ENCODE data around the gene FBLN1.

FBLN1 gene

GRCh38 chr22:45503816-45504372 lies 1.2 kb downstream of the FBLN1 start:
- in situ Hi-C loops (cut with MboI; ENCODE audit: low sequenced_read_pairs): no loop called here

GRCh38 chr22:45504373-45505341 lies 2.0 kb downstream of the FBLN1 start:
- in situ Hi-C loops (cut with MboI; ENCODE audit: low sequenced_read_pairs): no loop called here

GRCh38 chr22:45505991-45506747 lies 3.5 kb downstream of the FBLN1 start:
- in situ Hi-C loops (cut with MboI; ENCODE audit: low sequenced_read_pairs): no loop called here

GRCh38 chr22:45506816-45507360 lies 4.2 kb downstream of the FBLN1 start:
- in situ Hi-C loops (cut with MboI; ENCODE audit: low sequenced_read_pairs): no loop called here

- in situ Hi-C loops (cut with MboI; ENCODE audit: low sequenced_read_pairs): no loop called here
Measured at GRCh38 chr22:45507798-45508197, 5.1 kb downstream of the FBLN1 start.

- in situ Hi-C loops (cut with MboI; ENCODE audit: low sequenced_read_pairs): no loop called here
Measured at GRCh38 chr22:45508814-45509213, 6.1 kb downstream of the FBLN1 start.

GRCh38 chr22:45510376-45511232 lies 7.9 kb downstream of the FBLN1 start:
- in situ Hi-C loops (cut with MboI; ENCODE audit: low sequenced_read_pairs): no loop called here

- in situ Hi-C loops (cut with MboI; ENCODE audit: low sequenced_read_pairs): no loop called here
Measured at GRCh38 chr22:45511847-45512261, 9.2 kb downstream of the FBLN1 start.

- in situ Hi-C loops (cut with MboI; ENCODE audit: low sequenced_read_pairs): no loop called here
Measured at GRCh38 chr22:45512363-45512762, 9.7 kb downstream of the FBLN1 start.

GRCh38 chr22:45515676-45516075 lies 13.0 kb downstream of the FBLN1 start:
- in situ Hi-C loops (cut with MboI; ENCODE audit: low sequenced_read_pairs): no loop called here

- in situ Hi-C loops (cut with MboI; ENCODE audit: low sequenced_read_pairs): no loop called here
Measured at GRCh38 chr22:45516163-45516562, 13.5 kb downstream of the FBLN1 start.

GRCh38 chr22:45516923-45517675 lies 14.4 kb downstream of the FBLN1 start:
- in situ Hi-C loops (cut with MboI; ENCODE audit: low sequenced_read_pairs): no loop called here

GRCh38 chr22:45518136-45518535 lies 15.5 kb downstream of the FBLN1 start:
- in situ Hi-C loops (cut with MboI; ENCODE audit: low sequenced_read_pairs): no loop called here

GRCh38 chr22:45518580-45518991 lies 15.9 kb downstream of the FBLN1 start:
- in situ Hi-C loops (cut with MboI; ENCODE audit: low sequenced_read_pairs): no loop called here

- in situ Hi-C loops (cut with MboI; ENCODE audit: low sequenced_read_pairs): no loop called here
Measured at GRCh38 chr22:45521178-45521577, 18.5 kb downstream of the FBLN1 start.

GRCh38 chr22:45522462-45522861 lies 19.8 kb downstream of the FBLN1 start:
- in situ Hi-C loops (cut with MboI; ENCODE audit: low sequenced_read_pairs): no loop called here

GRCh38 chr22:45524157-45524556 lies 21.5 kb downstream of the FBLN1 start:
- in situ Hi-C loops (cut with MboI; ENCODE audit: low sequenced_read_pairs): no loop called here

GRCh38 chr22:45524966-45525365 lies 22.3 kb downstream of the FBLN1 start:
- in situ Hi-C loops (cut with MboI; ENCODE audit: low sequenced_read_pairs): no loop called here

- in situ Hi-C loops (cut with MboI; ENCODE audit: low sequenced_read_pairs): no loop called here
Measured at GRCh38 chr22:45525480-45525879, 22.8 kb downstream of the FBLN1 start.

- in situ Hi-C loops (cut with MboI; ENCODE audit: low sequenced_read_pairs): no loop called here
Measured at GRCh38 chr22:45526281-45526680, 23.6 kb downstream of the FBLN1 start.
